AG04449 (cell line): ENCODE results near the gene COL6A3.
A peak's percentile ranks its signal among the peaks of the same experiment; 100 is the strongest.

Source experiments
- CTCF ChIA-PET: fragments of 350-600 bp; formaldehyde crosslinking; extraction: SDS; loops from one replicate; lab custom pipeline; 2021; ENCODE audit warnings: antibody characterized with exemption; lab: Yijun Ruan, JAX
- POLR2A ChIA-PET: fragments of 400-600, 350-600 bp; formaldehyde crosslinking; extraction: SDS; loops from one replicate; lab custom pipeline; 2020; ENCODE audit warnings: antibody characterized with exemption, inconsistent platforms; lab: Yijun Ruan, JAX
- DNase-seq: peaks from one replicate; pipeline ENCODE4 v3.0.0-alpha.2; 2010; ENCODE audit warnings: low read depth, low spot score
- H3K4me3 ChIP-seq: 2 replicates; pipeline ENCODE4 v1.5.1; 2011; ENCODE audit warnings: low read depth, mild to moderate bottlenecking, control low read depth, low read length
- TF ChIP-seq, protein P1 (sequence below): IDR thresholded peaks from one replicate; pipeline ENCODE4 v1.5.1; 2011; ENCODE audit warnings: mild to moderate bottlenecking, moderate library complexity, low read length, control low read depth, inconsistent platforms; ENCODE audit not compliant: insufficient read depth; ENCODE audit errors: missing control alignments

COL6A3 gene

GRCh38 chr2:237282568-237283128, 131.3 kb downstream of the COL6A3 start:
- TF ChIP-seq, protein P1, sequence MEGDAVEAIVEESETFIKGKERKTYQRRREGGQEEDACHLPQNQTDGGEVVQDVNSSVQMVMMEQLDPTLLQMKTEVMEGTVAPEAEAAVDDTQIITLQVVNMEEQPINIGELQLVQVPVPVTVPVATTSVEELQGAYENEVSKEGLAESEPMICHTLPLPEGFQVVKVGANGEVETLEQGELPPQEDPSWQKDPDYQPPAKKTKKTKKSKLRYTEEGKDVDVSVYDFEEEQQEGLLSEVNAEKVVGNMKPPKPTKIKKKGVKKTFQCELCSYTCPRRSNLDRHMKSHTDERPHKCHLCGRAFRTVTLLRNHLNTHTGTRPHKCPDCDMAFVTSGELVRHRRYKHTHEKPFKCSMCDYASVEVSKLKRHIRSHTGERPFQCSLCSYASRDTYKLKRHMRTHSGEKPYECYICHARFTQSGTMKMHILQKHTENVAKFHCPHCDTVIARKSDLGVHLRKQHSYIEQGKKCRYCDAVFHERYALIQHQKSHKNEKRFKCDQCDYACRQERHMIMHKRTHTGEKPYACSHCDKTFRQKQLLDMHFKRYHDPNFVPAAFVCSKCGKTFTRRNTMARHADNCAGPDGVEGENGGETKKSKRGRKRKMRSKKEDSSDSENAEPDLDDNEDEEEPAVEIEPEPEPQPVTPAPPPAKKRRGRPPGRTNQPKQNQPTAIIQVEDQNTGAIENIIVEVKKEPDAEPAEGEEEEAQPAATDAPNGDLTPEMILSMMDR: no peak
- ChIA-PET POLR2A (interaction anchor here (0.5 to 2.5 kb wide), 7 partner anchors 8 to 128 kb away, joined by 3 to 14 read pairs (median 6); no protein-coding TSS in a partner anchor), CTCF (interaction anchor here (0.6 to 3.7 kb wide), 5 partner anchors 8 to 139 kb away, joined by 3 to 18 read pairs (median 5); no protein-coding TSS in a partner anchor)
- no peak for DNase-seq
- H3K4me3 ChIP-seq: no peak overlapping the region

DNA sequence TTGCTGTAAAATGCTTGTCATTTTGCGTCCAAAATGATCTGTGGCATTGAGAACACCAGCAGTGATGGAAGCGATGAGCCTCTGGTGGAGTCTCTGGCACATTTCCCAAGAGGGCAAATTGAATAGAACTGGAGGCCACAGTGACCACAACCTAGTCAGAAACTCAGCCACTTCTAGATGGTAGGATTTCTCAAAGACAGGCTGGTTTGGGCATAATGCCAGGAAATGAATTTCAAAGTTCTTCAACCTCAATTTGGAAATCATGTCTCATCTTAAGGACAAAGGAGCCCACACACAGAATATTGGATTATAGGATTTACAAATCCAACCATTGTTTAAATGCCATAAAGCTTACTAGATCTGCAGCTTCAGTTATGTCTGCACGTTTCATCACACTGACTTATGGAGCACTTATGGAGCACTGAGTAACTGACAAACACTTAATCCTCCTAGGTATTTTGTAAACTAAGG, 132.1 kb downstream of the COL6A3 start:
- H3K4me3 ChIP-seq: no peak overlapping the region
- DNase-seq: peak; percentile 91

DNA sequence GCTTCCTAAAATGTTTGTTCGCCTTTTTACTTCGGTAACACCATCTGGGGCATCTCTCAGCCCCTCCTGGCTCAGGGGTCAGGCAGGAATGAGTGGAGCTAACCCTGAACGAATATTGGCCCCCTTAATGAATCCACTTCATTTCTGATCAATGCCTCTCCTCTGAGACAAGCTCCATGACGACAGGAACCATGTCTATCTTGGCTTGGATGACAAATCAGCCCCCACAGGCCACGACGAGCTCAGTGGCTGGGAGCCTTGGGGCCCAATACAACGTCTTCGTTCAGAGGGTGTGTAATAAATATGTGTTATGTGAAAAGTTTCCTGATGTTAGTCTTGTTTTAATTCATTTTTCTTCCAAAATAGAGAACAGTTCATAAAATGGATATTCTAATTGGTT, 133.0 kb downstream of the COL6A3 start:
- CTCF ChIA-PET: interaction anchor here (0.8 to 3.7 kb wide), 6 partner anchors 9 to 190 kb away, joined by 3 to 18 read pairs (median 4); no protein-coding TSS in a partner anchor
- H3K4me3 ChIP-seq: no peak overlapping the region
- POLR2A ChIA-PET: interaction anchor here (1.4 to 2.1 kb wide), 4 partner anchors 10 to 124 kb away, joined by 6 to 7 read pairs (median 6); no protein-coding TSS in a partner anchor
- TF ChIP-seq, protein P1: no peak
- DNase-seq: no peak

More for the DNA sequence above, 132.1 kb downstream of the COL6A3 start:
- ChIA-PET POLR2A (interaction anchor here (0.8 to 2.5 kb wide), 7 partner anchors 9 to 129 kb away, joined by 3 to 14 read pairs (median 6); no protein-coding TSS in a partner anchor), CTCF (interaction anchor here (1.0 to 3.7 kb wide), 4 partner anchors 8 to 160 kb away, joined by 3 to 18 read pairs (median 4); no protein-coding TSS in a partner anchor)
- TF ChIP-seq, protein P1: no peak

GRCh38 chr2:237280229-237280628, 133.7 kb downstream of the COL6A3 start:
- ChIA-PET CTCF (interaction anchor here (0.8 to 3.7 kb wide), 9 partner anchors 8 to 191 kb away, joined by 3 to 18 read pairs (median 5); no protein-coding TSS in a partner anchor), POLR2A (interaction anchor here (0.6 to 2.1 kb wide), 4 partner anchors 14 to 128 kb away, joined by 3 to 7 read pairs (median 5); no protein-coding TSS in a partner anchor)
- TF ChIP-seq, protein P1: no peak
- peak; percentile 90 for DNase-seq
- H3K4me3 ChIP-seq: no peak overlapping the region

DNA sequence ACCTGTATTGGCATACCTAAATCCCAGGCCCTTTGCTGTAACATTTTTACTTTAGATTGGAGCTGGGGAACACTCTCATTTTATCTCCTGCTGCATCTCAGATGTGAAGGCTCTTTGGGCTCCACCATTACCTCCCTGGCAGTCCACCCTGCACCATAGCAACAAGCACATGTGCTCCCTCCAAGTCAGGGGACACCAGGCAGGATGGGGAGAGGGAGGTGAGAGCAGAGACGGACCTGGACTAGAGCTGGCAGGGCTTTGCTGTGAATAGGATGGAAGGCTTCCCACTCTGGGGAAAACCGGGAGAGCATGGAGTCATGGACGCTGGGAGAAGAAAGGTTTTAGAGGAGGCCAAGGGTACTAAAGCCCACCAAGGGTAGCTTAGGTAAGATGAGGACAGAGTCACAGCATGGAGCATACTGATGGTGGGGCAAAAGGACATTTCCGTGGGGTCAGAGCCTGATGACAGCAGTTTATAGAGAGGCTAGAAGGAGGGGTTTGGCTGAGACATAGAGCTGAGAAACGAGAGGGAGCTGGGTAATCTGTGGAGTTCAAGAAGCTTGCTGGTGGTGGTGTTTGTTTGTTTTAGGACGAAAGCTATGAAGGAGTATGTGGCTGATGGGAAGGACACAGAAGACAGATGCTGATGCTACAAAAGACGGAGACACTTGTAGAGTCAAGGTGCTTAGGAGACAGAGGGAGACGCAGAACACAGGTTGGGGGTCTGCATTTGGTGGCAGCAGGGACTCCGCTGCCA, 134.8 kb downstream of the COL6A3 start:
- H3K4me3 ChIP-seq: no peak overlapping the region
- ChIA-PET CTCF (interaction anchor here (1.1 to 3.7 kb wide), 11 partner anchors 7 to 125 kb away, joined by 3 to 18 read pairs (median 5); no protein-coding TSS in a partner anchor), POLR2A (interaction anchor here (0.8 to 2.1 kb wide), 5 partner anchors 9 to 122 kb away, joined by 3 to 7 read pairs (median 3); no protein-coding TSS in a partner anchor)
- DNase-seq: no peak
- TF ChIP-seq, protein P1: no peak
